Breast epithelium (tissue), 3 donors: Measurements from ENCODE around the gene ZFX.

Experiments used
- CTCF ChIP-seq, 3 donors: fragments of 450-650 bp; IDR thresholded peaks; one replicate each; pipeline ENCODE4 v1.5.1; 2016 to 2017; ENCODE audit warnings: antibody characterized with exemption in 3 of 3, mild to moderate bottlenecking in 3 of 3, moderate library complexity in 3 of 3
- POLR2A ChIP-seq: fragments of 450-650 bp; IDR thresholded peaks from one replicate; pipeline ENCODE4 v1.6.1; 2016; ENCODE audit warnings: antibody characterized with exemption, mild to moderate bottlenecking, moderate library complexity

GRCh38 chrX:24148535-24149350, 786 bp upstream of the ZFX start:
- TF ChIP-seq CTCF (IDR thresholded peaks at IDR 0.05) (no peak), POLR2A (no peak)
